IPS-18a (cell line): ENCODE measurements around the gene CMIP.

Experiments used
- H3K27ac ChIP-seq: one replicate; pipeline ENCODE4 v1.5.1; 2013; ENCODE audit warnings: low read length
- H3K27me3 ChIP-seq: one replicate; pipeline ENCODE4 v1.6.1; 2013; ENCODE audit warnings: mild to moderate bottlenecking, low read length; ENCODE audit not compliant: control insufficient read depth, insufficient read depth
- H3K36me3 ChIP-seq: one replicate; pipeline ENCODE4 v1.6.1; 2013; ENCODE audit warnings: low read depth, low read length; ENCODE audit not compliant: control insufficient read depth
- H3K4me1 ChIP-seq: one replicate; pipeline ENCODE4 v1.6.1; 2013; ENCODE audit warnings: low read depth, low read length; ENCODE audit not compliant: control insufficient read depth
- H3K4me3 ChIP-seq: one replicate; pipeline ENCODE4 v1.5.1; 2013; ENCODE audit warnings: low read length
- H3K9ac ChIP-seq: one replicate; pipeline ENCODE4 v1.6.1; 2013; ENCODE audit warnings: mild to moderate bottlenecking, low read length, moderate library complexity
- H3K9me3 ChIP-seq: one replicate; pipeline ENCODE4 v1.6.1; 2013; ENCODE audit warnings: low read depth, low read length; ENCODE audit not compliant: control insufficient read depth

Gene CMIP

GRCh38 chr16:81649561-81650184 is 205.1 kb downstream of the CMIP start:
- H3K9me3 ChIP-seq = no peaks in the 10 kb centered on the region
- no peak overlapping the region for H3K4me3 ChIP-seq
- no peaks in the 10 kb centered on the region for H3K36me3 ChIP-seq
- H3K27ac ChIP-seq = no peak overlapping the region
- peaks cover 39% of the 10 kb centered on the region for H3K4me1 ChIP-seq
- no peaks in the 10 kb centered on the region for H3K27me3 ChIP-seq
- no peak overlapping the region for H3K9ac ChIP-seq

- no peak overlapping the region for H3K4me3 ChIP-seq
- peaks cover 39% of the 10 kb centered on the region for H3K4me1 ChIP-seq
- no peak overlapping the region for H3K27ac ChIP-seq
- H3K36me3 ChIP-seq = no peaks in the 10 kb centered on the region
- no peaks in the 10 kb centered on the region for H3K9me3 ChIP-seq
- H3K9ac ChIP-seq = no peak overlapping the region
- H3K27me3 ChIP-seq = no peaks in the 10 kb centered on the region
Observed at GRCh38 chr16:81650281-81650680, 205.7 kb downstream of the CMIP start.

- no peaks in the 10 kb centered on the region for H3K36me3 ChIP-seq
- H3K27ac ChIP-seq = no peak overlapping the region
- H3K9me3 ChIP-seq = no peaks in the 10 kb centered on the region
- H3K4me3 ChIP-seq = no peak overlapping the region
- H3K27me3 ChIP-seq = no peaks in the 10 kb centered on the region
- peaks cover 39% of the 10 kb centered on the region for H3K4me1 ChIP-seq
- no peak overlapping the region for H3K9ac ChIP-seq
Observed at GRCh38 chr16:81650982-81651562, 206.5 kb downstream of the CMIP start.

- H3K27ac ChIP-seq = no peak overlapping the region
Observed at GRCh38 chr16:81651758-81652718, 207.4 kb downstream of the CMIP start.

GRCh38 chr16:81652798-81653505 is 208.3 kb downstream of the CMIP start:
- Histone ChIP-seq H3K4me1 (peaks cover 33% of the 10 kb centered on the region), H3K9me3 (no peaks in the 10 kb centered on the region), H3K27me3 (no peaks in the 10 kb centered on the region), H3K36me3 (no peaks in the 10 kb centered on the region), H3K9ac (peak overlapping the region; percentile 29), H3K27ac (no peak overlapping the region), H3K4me3 (peak overlapping the region; percentile 21)

More at GRCh38 chr16:81651758-81652718, 207.4 kb downstream of the CMIP start:
- H3K4me3 ChIP-seq = peak overlapping the region; percentile 21
- peak overlapping the region; percentile 29 for H3K9ac ChIP-seq
- H3K27me3 ChIP-seq = no peaks in the 10 kb centered on the region
- H3K9me3 ChIP-seq = no peaks in the 10 kb centered on the region
- no peaks in the 10 kb centered on the region for H3K36me3 ChIP-seq
- H3K4me1 ChIP-seq = peaks cover 38% of the 10 kb centered on the region

GRCh38 chr16:81654346-81654745 is 209.7 kb downstream of the CMIP start:
- Histone ChIP-seq H3K9ac (no peak overlapping the region), H3K4me1 (peaks cover 33% of the 10 kb centered on the region), H3K4me3 (no peak overlapping the region), H3K27ac (no peak overlapping the region), H3K27me3 (no peaks in the 10 kb centered on the region), H3K36me3 (peaks cover 3% of the 10 kb centered on the region), H3K9me3 (no peaks in the 10 kb centered on the region)

GRCh38 chr16:81655469-81656162 is 211.0 kb downstream of the CMIP start:
- no peak overlapping the region for H3K27ac ChIP-seq
- H3K27me3 ChIP-seq = no peaks in the 10 kb centered on the region
- H3K4me1 ChIP-seq = peaks cover 31% of the 10 kb centered on the region
- H3K36me3 ChIP-seq = peaks cover 3% of the 10 kb centered on the region
- H3K4me3 ChIP-seq = no peak overlapping the region
- H3K9me3 ChIP-seq = no peaks in the 10 kb centered on the region
- no peak overlapping the region for H3K9ac ChIP-seq

- no peaks in the 10 kb centered on the region for H3K27me3 ChIP-seq
- no peak overlapping the region for H3K27ac ChIP-seq
- no peak overlapping the region for H3K9ac ChIP-seq
- peaks cover 3% of the 10 kb centered on the region for H3K36me3 ChIP-seq
- H3K9me3 ChIP-seq = no peaks in the 10 kb centered on the region
- H3K4me1 ChIP-seq = peaks cover 19% of the 10 kb centered on the region
- no peak overlapping the region for H3K4me3 ChIP-seq
Observed at GRCh38 chr16:81657224-81657623, 212.6 kb downstream of the CMIP start.

GRCh38 chr16:81657781-81658180 is 213.2 kb downstream of the CMIP start:
- no peak overlapping the region for H3K9ac ChIP-seq
- no peaks in the 10 kb centered on the region for H3K9me3 ChIP-seq
- peaks cover 14% of the 10 kb centered on the region for H3K4me1 ChIP-seq
- H3K4me3 ChIP-seq = no peak overlapping the region
- H3K36me3 ChIP-seq = peaks cover 3% of the 10 kb centered on the region
- no peaks in the 10 kb centered on the region for H3K27me3 ChIP-seq
- H3K27ac ChIP-seq = no peak overlapping the region

- Histone ChIP-seq H3K9ac (no peak overlapping the region), H3K9me3 (no peaks in the 10 kb centered on the region), H3K36me3 (peaks cover 3% of the 10 kb centered on the region), H3K4me1 (peaks cover 8% of the 10 kb centered on the region), H3K27me3 (no peaks in the 10 kb centered on the region), H3K27ac (no peak overlapping the region), H3K4me3 (no peak overlapping the region)
Observed at GRCh38 chr16:81658373-81658772, 213.8 kb downstream of the CMIP start.

- H3K4me1 ChIP-seq = peaks cover 6% of the 10 kb centered on the region
- H3K9ac ChIP-seq = no peak overlapping the region
- no peaks in the 10 kb centered on the region for H3K27me3 ChIP-seq
- H3K36me3 ChIP-seq = peaks cover 3% of the 10 kb centered on the region
- H3K9me3 ChIP-seq = no peaks in the 10 kb centered on the region
- no peak overlapping the region for H3K27ac ChIP-seq
- H3K4me3 ChIP-seq = no peak overlapping the region
Observed at GRCh38 chr16:81659249-81659648, 214.6 kb downstream of the CMIP start.
